GM21360 (cell line): ENCODE data around the gene CCDC6.
"Not testable (repeated sequence)": the region's sequence is repeated elsewhere in the genome, so short reads cannot be mapped to it uniquely, and the experiment has no call there.

Source experiments
- ATAC-seq: cut with Tn5 transposase; IDR thresholded peaks from one replicate; pipeline ENCODE4 v1.9.1; 2021; ENCODE audit warnings: mild to moderate bottlenecking, moderate library complexity; ENCODE audit not compliant: unreplicated experiment

Gene CCDC6

GRCh38 chr10:59906417-59907202, at the start of gene CCDC6:
CCDC6 (minus strand) TSS chr10:59906556; CDS start chr10:59906424, 132 bp downstream.
- peak; percentile 77 for ATAC-seq

DNA sequence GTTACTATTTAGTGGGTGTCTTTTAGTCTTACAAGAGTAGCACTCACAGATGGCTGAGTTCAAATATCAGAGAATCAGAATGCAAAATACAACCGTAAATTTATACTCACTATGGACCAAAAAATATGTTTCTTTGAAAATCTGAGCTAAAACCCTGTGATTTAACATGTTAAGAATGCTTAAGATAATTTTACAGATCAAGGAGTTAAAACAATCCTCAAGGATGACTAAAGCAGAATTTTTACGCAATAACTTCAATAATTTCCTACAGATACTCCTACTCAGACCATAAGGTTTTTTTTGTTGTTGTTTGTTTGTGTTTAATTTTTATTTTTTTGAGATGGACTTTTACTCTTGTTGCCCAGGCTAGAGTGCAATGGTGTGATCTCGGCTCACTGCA, 47.9 kb upstream of the CCDC6 start:
- ATAC-seq: no peak

- ATAC-seq: not testable (repeated sequence)
Measured at GRCh38 chr10:59953711-59954110, 47.4 kb upstream of the CCDC6 start.

DNA sequence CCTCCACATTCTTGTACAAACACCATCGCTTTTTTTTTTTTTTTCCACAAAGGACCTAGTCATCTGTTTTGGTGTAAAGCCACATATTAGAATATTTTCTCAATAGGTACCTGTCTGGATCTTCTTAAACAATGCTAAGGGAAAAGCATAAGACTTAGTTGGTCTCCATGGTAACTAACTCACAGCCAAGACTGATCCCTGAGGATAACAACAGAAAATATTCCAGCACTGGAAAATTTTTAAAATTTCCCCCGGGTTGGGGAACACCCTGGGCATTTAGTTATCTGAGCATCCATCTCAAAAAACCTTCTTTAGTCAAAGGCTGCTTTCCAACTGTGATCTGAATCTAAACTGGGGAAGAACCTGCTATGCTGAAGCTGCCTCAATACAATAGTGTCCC, 43.7 kb upstream of the CCDC6 start:
- ATAC-seq: no peak

GRCh38 chr10:59949608-59950007, 43.3 kb upstream of the CCDC6 start:
- ATAC-seq: no peak

GRCh38 chr10:59945991-59946390, 39.6 kb upstream of the CCDC6 start:
- no peak for ATAC-seq

DNA sequence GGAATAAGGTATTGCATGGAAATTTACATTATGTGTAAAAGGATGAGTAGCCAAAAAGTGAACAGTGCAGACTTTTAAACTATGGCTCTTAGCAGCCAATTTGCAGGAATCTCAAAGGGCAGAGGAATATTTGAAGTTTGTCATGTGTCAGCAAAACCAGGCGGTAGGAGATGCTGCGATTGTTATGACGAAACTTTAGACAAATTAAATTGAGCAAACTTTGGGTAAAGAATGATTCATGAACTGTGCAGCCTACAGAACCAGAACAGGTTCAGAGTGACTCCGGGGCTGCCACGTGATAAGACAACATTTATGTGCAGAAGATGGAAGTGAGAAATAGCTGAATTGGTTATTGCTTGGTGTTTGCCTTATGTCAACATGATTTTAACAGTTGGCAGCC, 39.2 kb upstream of the CCDC6 start:
- ATAC-seq: no peak

DNA sequence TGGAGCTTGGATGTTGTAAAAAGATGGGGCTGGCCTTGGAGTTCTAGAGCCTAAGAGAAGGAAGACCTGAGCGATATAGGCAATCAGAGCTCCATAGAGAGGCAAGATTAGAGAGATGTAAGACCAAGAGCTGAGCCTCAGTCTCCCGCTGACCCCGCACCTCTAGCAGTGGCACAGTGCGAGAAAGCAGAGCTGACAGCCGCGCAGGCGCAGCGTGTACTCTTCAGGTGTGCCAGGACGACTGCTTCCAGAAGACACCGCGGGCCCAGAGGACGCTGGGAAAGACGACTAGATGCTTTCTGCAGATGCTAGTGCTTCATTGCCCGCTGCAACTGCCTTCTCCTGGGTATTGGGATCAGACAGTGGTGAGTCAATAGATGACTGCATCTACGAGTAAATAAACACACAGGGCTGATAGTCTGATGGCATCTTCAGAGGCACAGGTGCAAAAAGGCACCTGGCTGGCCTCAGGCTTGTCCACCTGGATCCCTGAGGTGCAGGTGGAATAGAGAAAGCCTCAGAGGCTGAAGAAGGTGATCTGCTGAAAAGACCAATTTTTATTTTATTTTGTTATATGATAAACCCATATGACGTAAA, 38.1 kb upstream of the CCDC6 start:
- no peak for ATAC-seq

- no peak for ATAC-seq
Measured at GRCh38 chr10:59942556-59942955, 36.2 kb upstream of the CCDC6 start.

DNA sequence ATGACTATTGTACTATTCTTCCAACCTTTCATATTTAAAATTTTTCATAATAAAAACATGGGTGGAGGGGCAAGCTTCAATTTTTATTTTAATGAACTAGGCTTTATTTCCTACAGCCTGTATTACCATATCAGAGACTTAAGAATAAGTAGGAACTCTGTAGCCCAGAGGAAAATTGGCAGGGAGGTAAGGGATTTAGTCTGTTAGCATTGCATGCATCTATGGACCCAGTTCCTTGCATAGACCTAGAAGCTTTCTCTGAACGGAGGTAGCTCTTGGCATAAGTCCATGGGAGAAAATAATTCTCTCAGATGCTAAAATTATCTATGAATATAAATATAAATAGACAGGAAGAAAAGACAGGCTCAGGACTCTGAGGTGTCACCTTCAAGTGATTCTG, 31.4 kb upstream of the CCDC6 start:
- no peak for ATAC-seq

DNA sequence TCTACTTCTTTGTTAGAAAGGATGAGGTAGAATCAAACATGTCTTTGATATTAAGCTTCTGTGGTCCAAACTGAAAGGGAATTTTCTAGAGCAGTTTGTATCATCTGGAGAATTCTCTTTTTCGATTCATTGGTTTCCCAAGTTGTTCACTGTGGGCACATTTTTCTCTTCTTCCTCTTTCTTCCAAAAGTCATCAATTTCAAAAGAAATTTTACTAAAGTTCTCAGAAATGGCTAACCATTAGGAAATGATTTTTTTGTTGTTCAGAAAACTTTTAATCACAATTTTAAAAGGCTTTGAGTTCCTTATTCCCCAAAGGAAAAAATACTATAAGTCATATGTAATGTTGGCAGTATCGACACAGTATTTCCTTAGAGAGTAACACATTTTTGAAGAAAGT, 28.3 kb upstream of the CCDC6 start:
- ATAC-seq: no peak

GRCh38 chr10:59930788-59931521, 24.6 kb upstream of the CCDC6 start:
- ATAC-seq: not testable (repeated sequence)

DNA sequence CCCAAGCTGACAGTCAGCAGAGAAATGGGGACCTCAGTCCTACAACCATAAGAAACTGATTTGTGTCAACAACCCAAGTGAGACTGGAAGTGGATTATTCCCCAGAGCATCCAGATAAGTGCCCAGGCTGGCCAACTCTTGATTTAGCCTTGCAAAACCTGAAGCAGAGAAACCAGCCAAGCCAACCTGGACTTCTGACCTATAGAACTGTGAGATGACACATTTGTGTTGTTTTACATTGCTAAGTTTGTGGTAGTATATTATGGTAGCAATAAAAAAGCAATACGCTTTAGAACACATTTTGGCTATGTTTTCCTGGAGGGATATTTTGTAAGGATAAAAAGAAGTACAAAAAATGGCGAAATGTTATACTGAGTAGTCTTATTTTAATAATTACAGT, 19.7 kb upstream of the CCDC6 start:
- no peak for ATAC-seq

DNA sequence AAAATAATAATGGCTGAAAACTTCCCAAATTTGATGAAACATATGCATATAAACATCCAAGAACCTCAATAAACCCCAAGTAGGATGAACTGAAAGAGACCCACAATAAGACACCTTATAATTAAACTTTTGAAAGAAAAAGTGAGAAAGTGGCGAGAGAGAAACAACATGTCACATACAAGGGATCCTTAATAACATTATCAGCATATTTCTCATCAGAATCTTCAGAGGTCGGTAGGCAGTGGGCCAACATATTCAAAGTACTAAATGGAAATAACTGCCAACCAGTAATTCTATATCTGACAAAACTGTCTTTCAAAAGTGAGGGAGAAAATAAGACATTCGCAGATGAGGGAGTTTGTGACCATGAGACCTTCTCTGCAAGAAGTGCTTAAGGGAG, 16.6 kb upstream of the CCDC6 start:
- no peak for ATAC-seq

DNA sequence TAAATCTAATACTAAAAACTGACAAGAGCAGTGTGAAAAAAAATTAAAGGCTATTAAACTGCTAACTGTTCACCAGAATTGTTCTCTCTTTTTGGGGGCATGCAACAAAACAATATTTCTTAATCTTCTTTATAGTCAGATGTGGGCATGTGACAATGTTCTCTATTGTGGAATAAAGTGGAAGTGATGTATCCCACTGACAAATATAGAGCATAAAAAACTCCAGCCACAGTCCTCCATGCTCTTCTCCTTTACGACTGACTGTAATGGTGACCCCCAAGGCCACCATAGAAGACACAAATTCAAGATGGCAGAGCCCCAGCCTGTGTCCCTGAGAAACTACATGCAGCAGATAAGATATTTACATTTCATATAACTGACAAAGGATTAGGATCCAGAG, 11.6 kb upstream of the CCDC6 start:
- ATAC-seq: no peak

DNA sequence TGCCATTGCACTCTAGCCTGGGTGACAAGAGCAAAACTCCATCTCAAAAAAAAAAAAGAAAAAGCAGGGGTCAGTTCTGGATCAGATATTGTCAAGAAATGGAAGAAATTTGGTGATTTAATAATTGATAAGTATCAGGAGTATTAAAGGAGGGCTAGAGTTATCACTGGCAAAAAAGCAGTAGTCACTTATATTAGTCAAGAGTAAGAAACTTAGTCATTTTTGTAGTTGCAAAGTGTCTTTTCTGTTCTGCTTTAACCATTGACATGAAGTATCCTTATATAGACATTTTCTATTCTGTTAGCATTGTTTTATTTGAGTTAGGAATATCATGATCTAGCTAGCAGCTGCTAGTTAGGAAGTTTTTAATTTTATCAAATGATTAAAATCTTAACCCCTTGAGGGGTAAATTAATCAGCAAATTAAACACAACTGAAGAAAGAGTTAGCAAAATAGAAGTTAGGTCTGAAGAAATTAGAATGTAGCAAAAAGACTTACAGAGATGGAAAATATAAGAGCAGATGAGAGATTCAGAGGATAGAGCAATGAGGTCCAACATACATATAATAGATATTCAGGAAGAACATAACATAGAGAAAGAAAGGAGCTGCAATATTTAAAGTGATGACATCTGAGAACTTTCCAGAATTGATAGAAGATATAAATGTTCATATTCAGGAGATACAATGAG, 7.3 kb upstream of the CCDC6 start:
- no peak for ATAC-seq

DNA sequence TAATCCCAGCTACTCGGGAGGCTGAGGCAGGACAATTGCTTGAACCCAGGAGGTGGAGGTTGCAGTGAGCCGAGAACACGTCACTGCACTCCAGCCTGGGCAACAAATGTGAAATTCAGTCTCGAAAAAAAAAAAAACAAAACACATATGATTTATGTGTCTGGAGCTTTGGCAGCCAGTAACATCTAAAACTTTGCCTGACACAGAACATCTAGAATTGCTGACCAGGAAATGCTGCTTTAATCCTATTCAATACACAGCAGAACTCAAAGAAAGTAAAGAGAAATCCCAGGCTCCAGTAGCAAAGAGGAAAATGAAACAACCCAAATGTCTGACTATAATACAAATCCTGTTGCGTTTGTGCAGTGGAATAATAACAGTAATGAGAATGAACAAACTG, 4.5 kb upstream of the CCDC6 start:
- ATAC-seq: no peak

DNA sequence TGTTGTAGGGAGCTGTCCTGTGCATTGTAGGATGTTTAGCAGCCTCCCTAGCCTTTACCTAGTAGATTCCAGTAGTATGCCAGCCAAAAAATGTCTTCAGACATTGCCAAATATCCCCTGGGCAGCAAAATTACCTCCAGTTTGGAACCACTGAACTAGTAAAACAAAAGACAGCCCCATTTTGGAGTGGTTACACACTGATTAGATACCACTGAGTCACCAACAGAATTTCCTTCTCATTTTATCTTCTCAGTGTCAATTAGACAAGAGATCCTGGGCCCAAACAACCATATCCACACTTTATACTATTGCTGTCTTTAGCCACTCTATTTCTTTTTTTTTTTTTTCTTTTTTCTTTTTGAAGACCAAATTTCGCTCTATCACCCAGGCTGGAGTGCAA, 3.5 kb upstream of the CCDC6 start:
- ATAC-seq: no peak

DNA sequence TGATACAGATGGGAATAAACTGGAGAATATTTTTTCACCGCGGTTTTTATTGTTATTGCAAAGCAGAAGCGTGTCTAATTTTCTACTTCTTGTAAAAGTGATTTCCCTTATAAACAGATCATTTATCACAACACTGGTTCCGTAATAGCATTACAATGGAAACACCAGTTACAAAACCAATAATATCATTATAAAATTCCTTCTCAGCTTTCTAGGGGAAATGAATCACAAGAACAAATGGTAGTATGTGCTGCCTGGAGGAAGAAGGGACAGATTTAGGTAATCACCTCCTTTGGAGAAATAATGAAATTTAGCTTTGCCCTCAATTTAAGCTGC, 2.4 kb upstream of the CCDC6 start:
- no peak for ATAC-seq

GRCh38 chr10:59907918-59908807, 1.8 kb upstream of the CCDC6 start:
- ATAC-seq: peak; percentile 30

DNA sequence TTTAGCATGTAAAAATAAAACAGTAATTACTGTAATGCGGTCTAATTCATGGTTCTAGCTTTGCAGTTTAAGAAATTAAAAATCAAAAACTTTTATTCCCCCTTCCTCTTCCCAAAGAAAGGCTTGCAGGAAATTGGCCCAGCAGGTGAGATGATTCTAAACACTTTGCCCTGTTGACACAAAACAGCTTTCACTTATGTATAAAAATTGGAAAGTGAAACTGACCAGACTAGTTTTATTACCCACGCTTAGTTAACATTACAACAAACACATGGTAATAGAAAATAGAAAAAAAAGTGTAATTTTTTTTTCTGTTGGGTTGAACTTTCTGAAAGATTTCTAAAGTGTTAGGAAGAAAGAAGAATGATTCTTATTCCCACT, 1.2 kb upstream of the CCDC6 start:
- no peak for ATAC-seq
